ENCODE results near the gene RANBP2. TPM values are rescaled to one million over a fixed set of nuclear protein-coding genes. Genes with fewer than 3 reads are reported as not detected.

The RANBP2 gene
- total and polyA plus RNA-seq, 2 donors (not counting 1 experiment from before 2014, with no cell fraction given): 4.4 to 67.0 TPM

GRCh38 chr2:108829578-108830310, 110.5 kb downstream of the RANBP2 start:
- Histone ChIP-seq H3K4me3 (ENCODE audit: control extremely low read depth in 1 of 5, extremely low read depth in 1 of 5, insufficient read depth in 1 of 5, low read depth in 2 of 5, low read length in 4 of 5) (no peak overlapping the region), H3K79me2 (ENCODE audit: control insufficient read depth, insufficient read depth, low read length) (no peaks in the 10 kb centered on the region), H3K27ac (ENCODE audit: low read length in 2 of 2) (no peak overlapping the region), H3K36me3 (replicated peaks in 1 of 2; ENCODE audit: control extremely low read depth in 1 of 2, control insufficient read depth in 1 of 2, extremely low read depth in 1 of 2, insufficient read depth in 2 of 2, low read length in 1 of 2) (no peaks in the 10 kb centered on the region), H3K9ac (ENCODE audit: low read length) (no peak overlapping the region), H3K27me3 (replicated peaks in 1 of 4; ENCODE audit: control extremely low read depth in 1 of 4, control insufficient read depth in 3 of 4, insufficient read depth in 4 of 4, low read length in 3 of 4) (no peaks in the 10 kb centered on the region), H2AFZ (ENCODE audit: insufficient read depth, low read depth, low read length, poor library complexity, severe bottlenecking) (no peak overlapping the region), H4K20me1 (ENCODE audit: control insufficient read depth, insufficient read depth, low read length, poor library complexity, severe bottlenecking) (no peaks in the 10 kb centered on the region), H3K4me1 (ENCODE audit: control insufficient read depth in 2 of 2, insufficient read depth in 2 of 2, low read length in 2 of 2) (no peaks in the 10 kb centered on the region), H3K9me3 (ENCODE audit: control extremely low read depth in 1 of 3, control insufficient read depth in 2 of 3, insufficient read depth in 1 of 3, low read length in 2 of 3) (no peaks in the 10 kb centered on the region), H3K4me2 (replicated peaks; ENCODE audit: low read depth, low read length, poor library complexity, severe bottlenecking) (no peak overlapping the region)
- 92% methylated on average over 1 of the region's 4 CpGs for WGBS (ENCODE audit: insufficient coverage)
- intact Hi-C loops (cut with micrococcal nuclease): no loop called here
- ChIA-PET POLR2A (no interaction called here), CTCF (no interaction called here)
- H3K4me1 Mint-ChIP-seq: peaks cover 7% of the 10 kb centered on the region
- ATAC-seq (ENCODE audit: low read depth) (no peak), DNase-seq (no peak)
- no peaks in the 10 kb centered on the region for H3K9me3 Mint-ChIP-seq (ENCODE audit: insufficient read depth)
- H3K4me3 Mint-ChIP-seq: no peak overlapping the region
- TF ChIP-seq EZH2 (IDR thresholded peaks at IDR 0.05; ENCODE audit: borderline replicate concordance, insufficient read depth, low read depth, low read length, poor library complexity, severe bottlenecking) (no peak), CTCF (IDR thresholded peaks at IDR 0.05) (no peak)
- no peaks in the 10 kb centered on the region for H3K27me3 Mint-ChIP-seq
- no peak overlapping the region for H3K27ac Mint-ChIP-seq

GRCh38 chr2:108833219-108833618, 113.9 kb downstream of the RANBP2 start:
- Mint-ChIP-seq H3K27me3 (no peaks in the 10 kb centered on the region), H3K27ac (no peak overlapping the region), H3K9me3 (ENCODE audit: insufficient read depth) (peaks cover 4% of the 10 kb centered on the region), H3K4me1 (peaks cover 7% of the 10 kb centered on the region), H3K4me3 (no peak overlapping the region)
- Histone ChIP-seq H3K36me3 (replicated peaks in 1 of 2; ENCODE audit: control extremely low read depth in 1 of 2, control insufficient read depth in 1 of 2, extremely low read depth in 1 of 2, insufficient read depth in 2 of 2, low read length in 1 of 2) (no peaks in the 10 kb centered on the region), H3K27ac (ENCODE audit: low read length in 2 of 2) (no peak overlapping the region), H3K27me3 (replicated peaks in 1 of 4; ENCODE audit: control extremely low read depth in 1 of 4, control insufficient read depth in 3 of 4, insufficient read depth in 4 of 4, low read length in 3 of 4) (no peaks in the 10 kb centered on the region), H3K4me2 (replicated peaks; ENCODE audit: low read depth, low read length, poor library complexity, severe bottlenecking) (no peak overlapping the region), H2AFZ (ENCODE audit: insufficient read depth, low read depth, low read length, poor library complexity, severe bottlenecking) (no peak overlapping the region), H4K20me1 (ENCODE audit: control insufficient read depth, insufficient read depth, low read length, poor library complexity, severe bottlenecking) (no peaks in the 10 kb centered on the region), H3K9ac (ENCODE audit: low read length) (no peak overlapping the region), H3K9me3 (ENCODE audit: control extremely low read depth in 1 of 3, control insufficient read depth in 2 of 3, insufficient read depth in 1 of 3, low read length in 2 of 3) (peaks cover 0 to 5% (median 0%) of the 10 kb centered on the region in 3 donors), H3K4me3 (ENCODE audit: control extremely low read depth in 1 of 5, extremely low read depth in 1 of 5, insufficient read depth in 1 of 5, low read depth in 2 of 5, low read length in 4 of 5) (no peak overlapping the region), H3K79me2 (ENCODE audit: control insufficient read depth, insufficient read depth, low read length) (no peaks in the 10 kb centered on the region), H3K4me1 (ENCODE audit: control insufficient read depth in 2 of 2, insufficient read depth in 2 of 2, low read length in 2 of 2) (no peaks in the 10 kb centered on the region)
- POLR2A ChIA-PET: no interaction called here
- ATAC-seq (ENCODE audit: low read depth) (no peak), DNase-seq (no peak)
- no peak for TF ChIP-seq CTCF (IDR thresholded peaks at IDR 0.05)
- TF ChIP-seq EZH2 (IDR thresholded peaks at IDR 0.05; ENCODE audit: borderline replicate concordance, insufficient read depth, low read depth, low read length, poor library complexity, severe bottlenecking): no peak
- intact Hi-C loops (cut with micrococcal nuclease): no loop called here
- CTCF ChIA-PET: no interaction called here

Data from B cell (primary cell).